CD4-positive, alpha-beta T cell treated with Interleukin-10 for 1 hour (primary cell): ENCODE measurements around the gene NPY4R.
"Not testable (repeated sequence)": the region's sequence is repeated elsewhere in the genome, so short reads cannot be mapped to it uniquely, and the experiment has no call there.

Experiments used
- DNase-seq: peaks from one replicate; pipeline ENCODE4 v3.0.0-alpha.2; 2020

NPY4R gene, protein sequence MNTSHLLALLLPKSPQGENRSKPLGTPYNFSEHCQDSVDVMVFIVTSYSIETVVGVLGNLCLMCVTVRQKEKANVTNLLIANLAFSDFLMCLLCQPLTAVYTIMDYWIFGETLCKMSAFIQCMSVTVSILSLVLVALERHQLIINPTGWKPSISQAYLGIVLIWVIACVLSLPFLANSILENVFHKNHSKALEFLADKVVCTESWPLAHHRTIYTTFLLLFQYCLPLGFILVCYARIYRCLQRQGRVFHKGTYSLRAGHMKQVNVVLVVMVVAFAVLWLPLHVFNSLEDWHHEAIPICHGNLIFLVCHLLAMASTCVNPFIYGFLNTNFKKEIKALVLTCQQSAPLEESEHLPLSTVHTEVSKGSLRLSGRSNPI

DNA sequence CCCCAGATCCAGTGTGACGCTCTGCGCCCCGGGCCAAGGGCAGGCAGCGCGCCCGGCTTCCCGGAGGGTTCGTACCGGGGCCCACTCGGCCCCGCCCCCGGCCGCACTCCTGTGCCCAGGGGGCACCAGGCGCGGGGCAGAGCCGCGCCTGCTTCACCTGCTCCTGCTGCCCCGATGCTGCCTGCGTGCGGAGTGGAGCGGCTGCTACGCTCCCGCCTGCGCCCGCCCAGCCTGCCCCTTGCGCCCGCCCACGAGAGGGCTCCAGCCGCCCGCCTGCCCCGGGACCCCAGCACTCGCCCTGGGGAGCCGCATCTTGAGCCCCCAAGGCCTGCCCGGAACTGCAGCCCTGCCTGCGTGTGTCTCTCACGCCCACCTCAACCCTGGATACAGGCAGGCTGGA is at the start of gene NPY4R:
Gene NPY4R, minus strand, starts transcription at position 194 of the 400 bp plus-strand sequence. CDS start 3,323 bp downstream, outside the sequence.
- DNase-seq = not testable (repeated sequence)

DNA sequence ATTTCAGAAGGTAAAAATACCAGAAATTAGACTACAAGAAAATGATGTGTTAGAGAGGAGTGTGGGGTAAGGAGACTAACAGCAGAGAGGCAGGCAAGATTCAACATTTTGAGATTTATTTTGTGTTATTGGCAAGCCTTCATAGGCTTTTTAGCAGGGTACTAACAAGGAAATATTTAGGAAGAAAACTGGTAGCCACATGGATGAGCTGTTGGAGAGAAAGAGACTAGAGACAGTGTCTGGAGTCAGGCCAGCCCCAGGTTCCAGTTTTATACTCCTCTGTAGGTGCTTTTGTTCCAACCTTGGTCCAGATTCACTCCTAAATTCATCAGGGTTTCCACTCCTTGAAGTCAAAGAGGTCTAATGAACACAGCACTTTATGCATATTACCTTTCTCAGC is 49.6 kb upstream of the NPY4R start:
- DNase-seq = no peak

- DNase-seq = no peak
These were observed 49.1 kb upstream of the NPY4R start for GRCh38 chr10:46514899-46515298.

DNA sequence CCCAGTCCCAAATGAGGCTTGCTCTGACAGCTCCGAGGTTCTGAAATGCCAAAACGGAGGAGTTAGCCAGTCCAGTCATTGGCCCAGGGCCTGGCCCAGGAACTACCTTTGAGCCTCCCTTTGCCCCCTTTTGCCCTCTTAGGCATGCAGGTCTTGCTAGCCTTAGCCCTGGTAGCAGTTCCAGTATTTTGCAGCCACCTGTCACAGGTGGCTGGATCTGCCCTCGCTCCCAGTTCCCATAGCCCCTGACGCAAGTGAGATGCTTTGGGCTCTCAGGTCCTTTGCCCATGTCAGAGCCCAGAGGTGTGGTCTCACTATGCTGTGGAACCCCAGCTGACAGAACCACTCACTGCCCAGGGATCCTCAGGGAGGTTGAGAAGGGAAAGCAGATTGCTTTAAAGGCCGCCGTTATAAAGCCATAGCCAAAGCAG is 48.7 kb upstream of the NPY4R start:
- no peak for DNase-seq

- not testable (repeated sequence) for DNase-seq
These were observed 47.6 kb upstream of the NPY4R start for GRCh38 chr10:46513333-46513732.

- DNase-seq = not testable (repeated sequence)
These were observed 47.0 kb upstream of the NPY4R start for GRCh38 chr10:46512725-46513124.

DNA sequence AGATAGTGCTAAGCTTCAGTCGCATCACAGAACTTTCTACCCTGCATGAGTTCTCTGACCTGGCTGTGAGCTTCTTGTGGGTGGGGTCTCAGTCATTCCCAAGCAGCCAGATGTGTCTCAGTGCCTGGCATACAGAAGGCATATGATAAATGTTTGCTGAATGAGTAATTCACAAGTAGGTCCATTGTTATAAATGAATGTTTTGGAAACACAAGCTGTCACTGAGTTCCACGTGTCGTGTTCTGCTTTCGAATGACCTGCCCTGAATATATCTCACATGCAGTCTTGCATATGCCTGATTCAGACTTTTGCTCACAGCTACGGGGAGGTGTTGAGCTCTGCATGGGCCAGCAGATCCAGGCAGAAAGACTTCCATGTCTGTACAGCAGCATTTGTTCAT is 46.2 kb upstream of the NPY4R start:
- not testable (repeated sequence) for DNase-seq

- DNase-seq = not testable (repeated sequence)
These were observed 34.2 kb upstream of the NPY4R start for GRCh38 chr10:46499990-46500389.

- DNase-seq = not testable (repeated sequence)
These were observed 33.4 kb upstream of the NPY4R start for GRCh38 chr10:46498985-46499703.

DNA sequence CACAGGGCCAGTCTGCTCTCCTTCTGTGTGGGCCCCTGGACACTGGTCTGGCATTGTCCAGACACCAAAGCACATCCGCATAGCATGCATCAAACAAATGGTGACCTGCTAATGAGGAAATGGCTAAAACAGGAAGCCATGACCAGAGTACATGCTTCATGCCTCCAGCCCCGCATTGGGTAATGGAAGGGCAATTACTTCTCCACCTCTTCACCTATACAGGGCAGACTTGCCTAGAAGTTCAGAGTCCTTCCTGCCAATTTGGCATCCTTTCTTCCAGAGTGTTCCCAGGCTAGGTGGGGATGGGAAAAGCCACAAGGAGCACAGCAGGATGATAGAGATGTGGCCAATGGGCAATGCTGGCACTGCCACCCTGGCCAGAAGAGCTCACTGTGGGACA is 32.1 kb upstream of the NPY4R start:
- not testable (repeated sequence) for DNase-seq

DNA sequence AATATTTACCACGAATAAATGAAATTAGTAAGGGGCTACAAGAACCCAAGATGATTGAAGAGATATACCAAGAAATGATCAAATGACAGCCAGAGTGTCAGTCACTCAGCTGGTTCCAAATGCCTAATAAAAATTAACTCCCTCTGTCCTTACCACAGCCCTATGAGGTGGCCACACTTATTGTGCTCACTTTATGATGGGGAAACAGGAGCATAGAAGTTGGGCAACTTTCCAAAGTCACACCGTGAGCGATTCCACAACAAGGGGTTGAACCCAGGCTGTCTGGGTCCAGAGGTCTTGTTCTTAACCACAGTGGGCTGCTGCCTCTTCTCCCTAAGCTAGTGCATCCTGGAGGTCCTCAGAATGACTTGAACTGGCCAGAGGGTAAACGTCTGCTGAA is 31.6 kb upstream of the NPY4R start:
- not testable (repeated sequence) for DNase-seq

DNA sequence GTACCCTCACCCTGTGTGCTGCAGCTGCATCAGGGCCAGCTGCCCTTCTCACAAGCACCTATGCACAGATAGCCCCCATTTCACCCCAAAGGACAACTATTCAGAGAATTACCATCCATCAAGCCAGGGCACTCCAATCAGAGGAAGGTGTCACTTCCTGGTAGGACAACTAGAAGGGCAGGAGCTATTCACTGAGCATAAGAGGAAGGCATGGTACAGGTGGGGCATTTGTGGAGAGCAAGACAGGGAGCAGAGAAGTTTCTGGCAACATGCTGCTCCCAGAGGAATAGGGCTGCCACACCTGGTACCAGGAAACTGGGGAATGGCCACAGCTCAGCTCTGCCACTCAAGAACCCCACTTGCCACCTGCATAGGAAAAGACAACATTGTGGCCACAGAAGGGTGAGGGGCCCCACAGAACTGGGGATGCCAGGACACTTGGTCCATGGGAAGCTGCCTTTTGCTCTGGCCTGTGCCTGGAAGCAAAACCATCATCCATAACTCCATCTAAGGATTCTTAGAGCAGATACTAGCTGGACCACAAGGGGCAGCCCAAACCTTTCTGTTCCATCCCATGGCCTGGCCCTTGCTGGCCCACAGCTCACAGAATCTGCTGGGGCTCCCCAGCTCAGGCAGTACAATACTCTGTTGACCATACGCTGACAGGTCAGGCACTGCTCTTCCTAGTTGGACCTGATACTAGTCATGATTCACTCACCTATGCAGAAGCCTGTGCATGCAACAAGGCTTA is 25.8 kb upstream of the NPY4R start:
- not testable (repeated sequence) for DNase-seq

GRCh38 chr10:46490285-46490684 is 24.5 kb upstream of the NPY4R start:
- not testable (repeated sequence) for DNase-seq

GRCh38 chr10:46486459-46486858 is 20.7 kb upstream of the NPY4R start:
- not testable (repeated sequence) for DNase-seq

DNA sequence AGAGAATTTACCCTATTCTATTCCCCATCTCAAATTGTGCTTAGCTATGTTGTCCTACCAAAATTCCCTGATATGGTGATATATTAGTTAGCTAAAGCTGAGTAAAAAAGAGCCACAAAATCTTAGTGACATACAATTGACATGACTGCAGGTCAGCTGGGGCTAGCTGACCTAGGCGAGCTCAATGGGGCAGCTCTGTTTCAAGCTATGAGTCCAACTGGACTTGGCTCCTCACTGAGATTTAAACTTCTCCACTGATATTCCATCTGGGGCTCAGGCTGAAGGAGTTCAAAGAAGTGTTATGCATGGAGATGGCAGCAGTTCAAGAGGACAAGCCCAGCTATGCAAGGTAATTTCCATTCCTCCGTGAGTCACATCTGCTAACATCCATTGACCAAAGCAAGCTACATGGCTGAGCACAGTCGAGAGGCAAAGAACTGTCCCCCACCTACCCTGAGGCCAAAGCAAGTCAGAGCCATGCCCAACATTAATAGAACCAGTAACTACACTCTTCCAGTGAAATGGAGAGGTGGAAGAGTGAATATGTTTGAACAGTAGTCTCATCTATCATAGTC is 9.1 kb upstream of the NPY4R start:
- not testable (repeated sequence) for DNase-seq

GRCh38 chr10:46473758-46474157 is 8.0 kb upstream of the NPY4R start:
- DNase-seq = not testable (repeated sequence)

DNA sequence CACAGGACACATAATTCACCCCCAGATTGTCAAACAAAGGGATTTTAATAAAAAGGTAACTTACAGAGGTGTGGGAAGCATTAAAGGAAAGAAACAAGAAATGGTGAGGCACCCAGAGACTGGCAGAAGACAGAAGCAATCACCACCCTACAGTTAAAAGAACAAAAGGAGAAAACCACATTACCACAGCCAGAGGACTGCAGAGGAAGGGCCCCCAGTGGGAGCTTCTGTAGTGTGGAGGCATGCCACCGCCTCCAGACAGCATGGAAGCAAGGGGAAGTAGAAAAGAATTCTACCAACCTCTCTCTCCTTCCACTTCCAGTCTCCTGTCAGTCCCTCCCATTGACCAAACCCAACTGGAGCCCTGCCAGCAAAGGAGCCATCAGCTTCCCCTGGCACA is 4.4 kb upstream of the NPY4R start:
- DNase-seq = not testable (repeated sequence)

GRCh38 chr10:46468119-46468809 is 2.5 kb upstream of the NPY4R start:
- DNase-seq = not testable (repeated sequence)

- not testable (repeated sequence) for DNase-seq
These were observed 2.1 kb downstream of the NPY4R start for GRCh38 chr10:46463608-46464007.

DNA sequence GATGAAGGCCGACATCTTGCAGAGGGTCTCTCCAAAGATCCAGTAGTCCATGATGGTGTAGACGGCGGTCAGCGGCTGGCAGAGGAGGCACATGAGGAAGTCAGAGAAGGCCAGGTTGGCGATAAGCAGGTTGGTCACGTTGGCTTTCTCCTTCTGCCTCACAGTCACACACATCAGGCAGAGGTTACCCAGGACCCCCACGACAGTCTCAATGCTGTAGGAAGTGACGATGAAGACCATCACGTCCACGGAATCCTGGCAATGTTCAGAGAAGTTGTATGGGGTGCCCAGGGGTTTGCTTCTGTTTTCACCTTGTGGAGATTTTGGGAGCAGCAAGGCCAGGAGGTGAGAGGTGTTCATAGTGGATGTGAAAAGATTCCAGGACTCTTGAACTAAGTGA is 3.5 kb downstream of the NPY4R start:
- not testable (repeated sequence) for DNase-seq

DNA sequence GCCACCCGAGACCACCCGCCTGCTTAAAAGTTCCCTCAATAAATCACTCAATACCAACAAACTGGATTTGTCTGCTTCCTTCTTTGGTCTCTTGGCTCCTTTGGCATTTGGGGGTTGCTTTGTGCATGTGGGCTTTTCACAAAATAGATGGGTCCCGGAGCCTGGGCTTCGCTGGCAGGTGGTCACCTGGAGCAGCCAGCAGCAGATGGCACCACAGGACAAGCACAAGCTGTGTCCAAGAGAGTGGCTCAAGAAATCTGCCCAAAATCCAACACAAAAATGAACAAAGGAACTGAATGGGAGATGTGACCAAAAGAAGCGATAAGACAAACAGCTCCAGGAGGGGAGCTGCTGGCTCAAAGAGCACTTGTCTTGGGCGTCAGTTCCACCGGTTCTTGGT is 6.2 kb downstream of the NPY4R start:
- not testable (repeated sequence) for DNase-seq

DNA sequence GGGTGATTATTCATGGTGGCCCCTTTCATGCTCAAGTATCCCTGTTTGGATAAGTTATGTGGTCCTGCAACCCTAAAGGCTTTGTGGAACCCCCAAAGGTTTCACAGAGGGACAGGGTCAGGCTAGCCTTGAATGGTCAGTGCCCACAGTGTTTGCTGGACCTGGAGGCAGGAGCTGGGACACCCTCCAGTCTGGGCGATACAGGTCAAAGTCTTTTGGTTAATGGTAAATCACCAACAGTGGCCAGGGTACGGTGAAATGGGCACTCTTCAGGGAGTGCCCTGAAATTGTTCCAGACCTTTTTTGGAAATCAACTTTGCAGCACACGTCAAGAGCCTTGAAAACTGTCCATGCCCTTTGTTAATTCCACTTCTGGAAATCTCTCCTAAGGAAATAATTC is 8.7 kb downstream of the NPY4R start:
- not testable (repeated sequence) for DNase-seq
